DMS53 treated with DMSO at 0.1 percent for 48 hours (cell line): ENCODE measurements around the gene ZNF839.

ENCODE experiments used
- DNase-seq: peaks from one replicate; lab custom pipeline; 2025; ENCODE audit not compliant: unreplicated experiment; lab: John Stamatoyannopoulos, UW

The ZNF839 gene

GRCh38 chr14:102371361-102371760 lies 51.8 kb downstream of the ZNF839 start:
- no peak for DNase-seq

GRCh38 chr14:102373110-102373509 lies 53.6 kb downstream of the ZNF839 start:
- no peak for DNase-seq

- DNase-seq = no peak
Measured at GRCh38 chr14:102374264-102374663, 54.7 kb downstream of the ZNF839 start.

- DNase-seq = no peak
Measured at GRCh38 chr14:102375119-102375518, 55.6 kb downstream of the ZNF839 start.

GRCh38 chr14:102377696-102378095 lies 58.1 kb downstream of the ZNF839 start:
- DNase-seq = no peak

- DNase-seq = no peak
Measured at GRCh38 chr14:102378830-102379229, 59.3 kb downstream of the ZNF839 start.

GRCh38 chr14:102387086-102387485 lies 67.5 kb downstream of the ZNF839 start:
- no peak for DNase-seq

- DNase-seq = no peak
Measured at GRCh38 chr14:102389246-102389645, 69.7 kb downstream of the ZNF839 start.

- no peak for DNase-seq
Measured at GRCh38 chr14:102390064-102390855, 70.7 kb downstream of the ZNF839 start.
